A549 treated with AZD9567 at 1 μM for 4 hours (cell line): ENCODE results near the gene TMSB15C. TPM values are rescaled to one million over a fixed set of nuclear protein-coding genes. Genes with fewer than 3 reads are reported as not detected.

Experiments
- total RNA-seq: library from RNA; stranded (reverse); fragments of 200-300 nt; extraction: Qiagen RNA extraction; gene quantifications from 5 replicates; pipeline ENCODE4 v1.2.3, GENCODE V29; 2022; ENCODE audit not compliant: insufficient read depth

Gene TMSB15C
- total RNA-seq = 0.13 to 0.25 TPM (median 0.14 TPM) in 4 of 5 replicates, not detected in the other

DNA sequence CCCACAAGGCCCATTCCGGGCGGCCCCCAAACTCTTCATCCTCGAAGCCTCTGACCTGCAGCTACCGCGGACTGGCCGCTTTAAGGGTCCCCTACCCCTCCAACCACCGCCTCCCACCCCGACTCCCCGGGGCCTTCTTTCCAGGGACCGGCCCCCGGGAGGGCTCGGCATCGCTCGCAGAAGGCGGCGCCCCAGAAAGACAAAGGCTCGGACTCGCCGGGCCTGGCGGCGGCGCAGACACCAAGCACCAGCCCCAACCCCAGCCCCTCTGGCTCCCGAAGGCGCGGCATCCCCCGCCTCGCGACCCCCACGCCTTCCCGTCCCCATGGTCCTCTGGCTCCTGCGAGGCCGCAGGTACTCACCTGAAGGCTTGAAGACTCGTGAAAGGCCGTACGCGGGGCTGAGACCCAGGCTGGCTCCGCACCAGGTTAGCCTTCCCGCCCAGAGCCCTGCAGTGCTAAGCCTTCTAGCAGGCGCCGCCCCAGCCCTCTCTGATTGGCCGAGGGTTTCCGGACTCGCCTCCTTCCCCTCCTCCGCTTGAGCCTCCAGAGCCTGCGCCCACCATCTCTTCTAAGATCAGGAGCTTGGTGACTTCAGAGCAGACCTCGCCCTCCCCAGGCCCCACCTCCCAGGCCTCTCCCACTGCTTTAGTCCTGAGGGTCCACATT lies at the start of gene TMSB15C:
Gene TMSB15C, minus strand, starts transcription at position 459 of the 668 bp plus-strand sequence.

DNA sequence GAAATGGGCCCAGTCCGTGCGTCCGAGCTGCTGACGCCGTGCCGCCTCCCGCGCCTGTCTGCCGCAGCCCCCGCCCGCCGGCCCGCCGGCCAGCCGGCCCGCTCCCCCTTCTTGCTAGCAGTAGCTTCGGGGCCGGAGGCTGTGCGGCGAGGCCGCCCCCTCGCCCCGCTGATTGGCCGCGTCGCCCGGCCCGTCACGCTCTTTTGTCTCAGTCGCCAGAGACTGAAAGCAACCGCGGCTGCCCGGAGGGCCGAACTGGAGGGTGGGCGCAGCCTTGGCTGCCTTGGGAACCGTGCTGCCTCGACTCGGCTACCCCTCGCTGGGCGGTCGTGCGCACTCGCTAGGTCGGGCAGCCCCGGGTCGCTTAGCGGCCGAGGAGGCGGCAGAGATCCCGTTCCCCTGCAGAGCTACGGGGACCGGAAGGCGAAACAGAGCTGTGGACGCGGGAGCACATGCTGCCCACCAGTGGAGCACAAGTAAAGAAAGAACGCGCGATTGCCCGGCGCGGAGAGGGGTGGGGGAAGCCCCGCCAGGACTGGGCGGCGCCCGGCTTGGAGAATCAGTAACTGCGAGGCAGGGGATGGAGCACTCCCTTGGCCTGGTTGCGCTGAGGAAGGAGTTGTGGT lies 36.4 kb upstream of the TMSB15C start, which contains the start of gene ZCCHC18:
Gene ZCCHC18, plus strand, starts transcription at position 198 of the 626 bp plus-strand sequence. CDS start 1,589 bp downstream, outside the sequence.

DNA sequence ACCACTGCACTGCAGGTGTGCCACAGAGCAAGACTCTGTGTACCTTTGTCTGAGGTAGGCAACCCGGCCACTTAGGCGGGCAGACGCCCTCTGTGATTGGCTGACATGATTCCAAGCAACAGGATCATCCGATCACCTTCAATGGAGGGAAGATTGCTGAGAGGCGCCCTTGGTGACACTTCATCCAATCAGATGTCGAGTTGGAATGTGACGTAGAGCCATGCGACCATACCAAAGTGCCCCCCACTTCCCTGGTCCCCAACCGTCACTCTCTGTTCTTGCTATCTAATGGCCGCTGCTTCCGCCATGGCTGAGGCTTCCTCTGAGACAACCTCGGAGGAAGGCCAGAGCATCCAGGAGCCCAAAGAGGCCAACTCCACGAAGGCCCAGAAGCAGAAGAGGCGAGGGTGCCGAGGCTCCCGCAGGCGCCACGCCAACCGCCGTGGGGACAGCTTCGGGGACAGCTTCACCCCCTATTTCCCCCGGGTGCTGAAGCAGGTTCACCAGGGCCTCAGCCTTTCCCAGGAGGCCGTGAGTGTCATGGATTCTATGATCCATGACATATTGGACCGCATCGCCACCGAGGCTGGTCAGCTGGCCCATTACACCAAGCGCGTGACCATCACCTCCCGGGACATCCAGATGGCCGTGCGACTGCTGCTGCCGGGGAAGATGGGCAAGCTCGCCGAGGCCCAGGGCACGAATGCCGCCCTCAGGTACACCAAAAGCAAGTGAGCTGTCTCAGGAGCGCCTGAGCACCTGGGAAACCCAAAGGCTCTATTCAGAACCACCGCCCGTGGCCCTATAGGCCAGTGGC lies 36.1 kb downstream of the TMSB15C start, which contains the start of gene H2BW2:
Gene H2BW2, plus strand, starts transcription at position 268 of the 817 bp plus-strand sequence. Its CDS starts 39 bp downstream, at position 307.

Other genes starting within 250 kb of the TMSB15C start
- 0.02 to 0.05 TPM in 2 of 5 replicates, not detected in the others for gene RAB9B, start 244.0 kb downstream of the TMSB15C start, total RNA-seq
- 6.0 to 8.3 TPM (median 6.7 TPM) in 5 replicates for gene TMSB15B, start 113.6 kb downstream of the TMSB15C start, total RNA-seq
- gene H2BW1, start 62.5 kb downstream of the TMSB15C start, total RNA-seq = not detected in 5 replicates
- not detected in 5 replicates for gene H2BW2, start 36.3 kb downstream of the TMSB15C start, total RNA-seq
- 0.05 to 0.20 TPM (median 0.13 TPM) in 4 of 5 replicates, not detected in the other for gene ZCCHC18, start 36.3 kb upstream of the TMSB15C start, total RNA-seq
- 3.5 to 4.8 TPM (median 4.3 TPM) in 4 of 5 replicates, not detected in the other for gene SLC25A53, start 80.8 kb upstream of the TMSB15C start, total RNA-seq
- 13.3 to 21.3 TPM (median 19.3 TPM) in 5 replicates for gene FAM199X, start 90.2 kb upstream of the TMSB15C start, total RNA-seq
- not detected in 5 replicates for gene ESX1, start 178.7 kb upstream of the TMSB15C start, total RNA-seq